GM19397 (cell line): Measurements from ENCODE around the gene NEDD9.

Experiments
- ATAC-seq: cut with Tn5 transposase; IDR thresholded peaks from one replicate; pipeline ENCODE4 v1.9.1; 2021; ENCODE audit warnings: mild to moderate bottlenecking, moderate library complexity; ENCODE audit not compliant: unreplicated experiment

The NEDD9 gene

GRCh38 chr6:11260249-11261038, 28.0 kb upstream of the NEDD9 start:
- ATAC-seq, result no peak

- peak; percentile 54 for ATAC-seq
These were observed 26.1 kb upstream of the NEDD9 start for GRCh38 chr6:11258260-11259237.

- no peak for ATAC-seq
These were observed 23.1 kb upstream of the NEDD9 start for GRCh38 chr6:11255610-11256009.

GRCh38 chr6:11253594-11253993, 21.1 kb upstream of the NEDD9 start:
- no peak for ATAC-seq

GRCh38 chr6:11251553-11252360, 19.3 kb upstream of the NEDD9 start:
- no peak for ATAC-seq

- ATAC-seq, result no peak
These were observed 17.6 kb upstream of the NEDD9 start for GRCh38 chr6:11250108-11250507.

GRCh38 chr6:11248974-11249761, 16.7 kb upstream of the NEDD9 start:
- no peak for ATAC-seq

- ATAC-seq, result no peak
These were observed 14.3 kb upstream of the NEDD9 start for GRCh38 chr6:11246722-11247121.

GRCh38 chr6:11245381-11246256, 13.2 kb upstream of the NEDD9 start:
- ATAC-seq, result no peak

GRCh38 chr6:11244387-11245126, 12.1 kb upstream of the NEDD9 start:
- no peak for ATAC-seq

- ATAC-seq, result no peak
These were observed 11.4 kb upstream of the NEDD9 start for GRCh38 chr6:11243861-11244260.

- ATAC-seq, result no peak
These were observed 10.2 kb upstream of the NEDD9 start for GRCh38 chr6:11242711-11243110.

GRCh38 chr6:11241793-11242201, 9.3 kb upstream of the NEDD9 start:
- no peak for ATAC-seq

- no peak for ATAC-seq
These were observed 8.8 kb upstream of the NEDD9 start for GRCh38 chr6:11241154-11241792.

GRCh38 chr6:11237956-11238355, 5.5 kb upstream of the NEDD9 start:
- ATAC-seq, result no peak

- ATAC-seq, result no peak
These were observed 5.0 kb upstream of the NEDD9 start for GRCh38 chr6:11237428-11237827.

GRCh38 chr6:11236915-11237314, 4.4 kb upstream of the NEDD9 start:
- no peak for ATAC-seq
